Activated CD4-positive, alpha-beta T cell treated with anti-CD3 and anti-CD28 coated beads for 4 hours (primary cell): Measurements from ENCODE around the gene CD1D.
"Not testable (repeated sequence)": the region's sequence is repeated elsewhere in the genome, so short reads cannot be mapped to it uniquely, and the experiment has no call there.

ENCODE experiments used
- DNase-seq, 2 donors: peaks; one replicate each; pipeline ENCODE4 v3.0.0-alpha.2; 2020

Gene CD1D

DNA sequence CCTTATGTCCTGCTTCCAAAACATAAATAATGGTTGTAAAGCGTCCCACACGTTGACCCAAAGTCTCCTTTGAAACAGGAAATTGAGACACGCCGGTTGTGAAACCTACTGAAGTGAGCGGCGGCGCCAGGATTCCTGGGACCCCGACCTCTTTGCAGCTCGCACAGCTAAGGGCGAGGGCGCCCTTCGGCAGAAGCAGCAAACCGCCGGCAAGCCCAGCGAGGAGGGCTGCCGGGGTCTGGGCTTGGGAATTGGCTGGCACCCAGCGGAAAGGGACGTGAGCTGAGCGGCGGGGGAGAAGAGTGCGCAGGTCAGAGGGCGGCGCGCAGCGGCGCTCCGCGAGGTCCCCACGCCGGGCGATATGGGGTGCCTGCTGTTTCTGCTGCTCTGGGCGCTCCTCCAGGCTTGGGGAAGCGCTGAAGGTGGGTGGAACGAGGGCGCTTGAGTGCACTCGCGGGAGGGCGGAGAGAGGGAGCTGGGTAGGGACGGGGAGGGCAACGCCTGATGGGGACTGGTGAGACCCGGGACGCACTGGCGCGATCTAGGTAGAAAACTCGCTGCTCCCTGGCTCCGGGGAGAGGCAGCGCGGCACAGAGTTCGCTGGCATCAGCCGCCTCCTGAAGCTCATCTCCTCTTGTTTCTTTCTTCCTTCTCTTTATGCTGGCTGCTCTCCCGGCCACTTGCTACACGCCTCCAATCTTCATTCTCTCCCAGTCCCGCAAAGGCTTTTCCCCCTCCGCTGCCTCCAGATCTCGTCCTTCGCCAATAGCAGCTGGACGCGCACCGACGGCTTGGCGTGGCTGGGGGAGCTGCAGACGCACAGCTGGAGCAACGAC is at the start of gene CD1D:
Gene CD1D, plus strand, starts transcription at position 155 of the 836 bp plus-strand sequence. Its CDS starts 207 bp downstream, at position 362.
- DNase-seq: no peak

DNA sequence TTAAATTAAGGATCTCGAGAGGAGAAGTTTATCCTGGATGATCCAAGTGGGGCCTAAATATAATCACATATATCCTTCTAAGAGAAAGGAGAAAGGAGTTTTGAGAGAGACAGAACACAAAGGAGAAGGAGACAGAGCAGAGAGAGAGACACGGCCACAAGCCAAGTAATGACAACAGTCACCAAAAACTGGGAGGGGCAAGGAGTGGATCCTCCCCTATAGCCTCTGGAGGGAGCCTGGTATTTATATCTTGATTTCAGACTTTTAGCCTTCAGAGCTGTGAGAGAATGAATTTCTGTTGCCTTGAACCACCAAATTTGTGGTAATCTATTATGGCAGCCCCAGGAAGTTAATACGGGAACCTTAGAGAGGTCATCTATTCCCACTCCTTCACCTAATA is 49.5 kb upstream of the CD1D start:
- no peak for DNase-seq

DNA sequence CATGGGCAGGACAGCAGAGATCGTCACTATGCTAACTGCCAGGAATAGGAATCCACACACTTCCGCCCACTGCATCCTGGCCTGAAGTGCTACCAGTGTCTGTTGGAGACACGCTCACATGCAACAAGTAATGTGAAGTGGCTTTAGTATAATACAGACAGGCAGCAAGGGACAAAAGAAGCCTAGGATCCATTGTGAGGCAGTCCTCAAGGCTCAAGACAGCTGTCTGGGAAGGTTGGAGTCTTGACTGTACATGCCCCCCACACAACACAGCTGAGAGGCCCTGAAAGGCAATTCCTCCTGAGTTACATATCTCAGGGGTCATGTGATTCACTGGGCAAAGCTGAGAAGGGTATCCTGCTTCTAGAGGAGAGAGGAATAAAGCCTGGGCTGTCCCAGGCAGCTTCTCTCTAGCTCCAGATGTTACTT is 39.9 kb upstream of the CD1D start:
- DNase-seq: no peak

DNA sequence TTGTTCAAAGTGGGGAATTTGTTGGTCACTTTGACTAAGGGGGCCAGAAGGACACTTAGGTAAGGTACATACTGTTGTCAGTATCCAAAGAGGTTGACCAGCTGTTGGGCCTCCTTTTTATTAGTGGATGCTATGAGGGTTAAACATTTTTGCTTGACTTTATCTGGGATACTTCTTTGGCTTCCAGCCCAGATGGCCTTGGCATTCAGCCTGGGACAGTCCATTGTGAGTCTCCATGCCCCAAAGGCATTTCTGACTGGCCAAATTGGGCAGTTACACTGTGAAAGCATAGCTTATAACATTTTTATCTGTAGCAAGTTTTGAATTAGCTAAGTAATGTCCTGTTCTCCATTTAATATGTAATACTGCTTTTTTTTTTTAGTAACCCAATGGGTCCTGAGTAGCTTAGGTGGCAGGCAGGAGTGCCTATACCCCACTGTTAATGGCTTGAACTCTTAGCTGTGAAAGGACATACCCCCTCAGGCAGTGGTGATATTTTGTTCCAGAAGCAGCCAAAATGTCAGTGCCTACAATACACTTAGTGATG is 35.4 kb upstream of the CD1D start:
- DNase-seq: no peak

DNA sequence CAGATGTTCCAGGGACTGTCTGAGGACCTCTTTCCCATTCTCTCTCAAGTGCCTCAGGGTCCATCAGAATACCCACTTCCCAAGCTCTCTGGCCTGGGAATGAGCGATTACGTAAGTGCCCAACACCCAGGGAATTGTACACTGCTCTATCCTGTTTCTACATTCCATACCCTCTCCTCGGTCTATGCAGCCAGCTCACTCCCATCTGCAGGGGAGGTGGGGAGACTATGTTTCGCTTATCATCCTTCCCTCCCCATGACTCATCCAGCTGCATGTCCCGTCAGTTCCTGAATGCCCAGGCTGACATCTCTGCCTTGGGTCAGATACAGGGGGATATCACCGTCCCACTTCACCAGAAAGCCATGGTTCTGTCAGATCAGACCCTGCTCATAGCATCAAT is 34.5 kb upstream of the CD1D start:
- no peak for DNase-seq

DNA sequence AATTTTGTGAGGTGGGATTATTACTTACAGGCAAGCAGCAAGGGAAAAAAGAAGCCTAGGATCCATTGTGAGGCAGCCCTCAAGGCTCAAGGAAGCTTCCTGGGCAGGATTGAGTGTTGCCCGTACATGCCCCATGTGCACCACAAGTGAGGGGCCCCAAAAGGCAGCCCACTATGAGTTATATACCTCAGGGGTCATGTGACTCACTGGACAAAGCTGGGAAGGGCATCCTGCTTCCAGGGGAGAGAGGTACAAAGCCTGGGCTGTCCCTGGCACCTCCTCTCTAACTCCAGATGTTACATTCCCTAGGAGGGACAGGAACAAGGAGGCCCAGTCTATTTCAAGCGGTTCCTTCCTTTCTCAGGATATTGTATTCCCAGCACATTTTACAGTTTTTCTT is 34.0 kb upstream of the CD1D start:
- no peak for DNase-seq

DNA sequence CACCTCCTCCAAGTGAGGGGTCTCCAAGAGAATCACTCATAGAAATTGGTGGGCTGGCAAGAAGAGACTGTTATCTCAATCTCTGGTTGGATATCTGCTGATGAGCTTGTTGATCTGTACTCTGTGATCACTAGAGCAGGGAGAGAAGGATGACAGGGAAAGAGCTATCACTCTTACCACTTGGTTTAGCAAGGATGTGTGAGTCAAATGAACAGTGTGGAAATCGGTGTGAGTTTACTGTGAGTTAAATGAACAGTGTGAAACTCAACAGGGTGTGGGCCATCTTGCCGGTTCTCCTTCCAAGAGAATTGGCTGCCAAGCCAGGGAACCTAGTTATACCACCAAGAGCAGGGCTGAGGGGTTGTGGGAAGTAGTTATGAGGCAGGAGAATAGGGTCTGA is 33.3 kb upstream of the CD1D start:
- DNase-seq: no peak

DNA sequence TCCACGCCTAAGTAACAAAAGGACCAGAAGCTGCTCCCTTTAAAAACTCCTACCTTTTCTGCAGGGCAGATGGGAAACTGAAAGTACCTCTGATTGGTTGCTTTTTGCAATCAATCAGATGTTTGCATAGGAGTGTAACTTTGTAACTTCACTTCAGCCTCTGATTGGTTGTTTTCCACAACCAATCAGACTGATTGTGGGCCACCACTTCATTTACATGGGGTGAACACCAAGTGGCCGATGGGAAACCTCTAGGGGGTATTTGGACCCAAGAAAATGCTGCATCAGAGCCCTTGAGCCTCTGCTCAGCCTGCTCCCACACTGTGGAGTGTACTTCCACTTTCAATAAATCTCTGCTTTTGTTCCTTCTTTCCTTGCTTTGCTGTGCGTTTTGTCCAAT is 32.8 kb upstream of the CD1D start:
- no peak for DNase-seq

DNA sequence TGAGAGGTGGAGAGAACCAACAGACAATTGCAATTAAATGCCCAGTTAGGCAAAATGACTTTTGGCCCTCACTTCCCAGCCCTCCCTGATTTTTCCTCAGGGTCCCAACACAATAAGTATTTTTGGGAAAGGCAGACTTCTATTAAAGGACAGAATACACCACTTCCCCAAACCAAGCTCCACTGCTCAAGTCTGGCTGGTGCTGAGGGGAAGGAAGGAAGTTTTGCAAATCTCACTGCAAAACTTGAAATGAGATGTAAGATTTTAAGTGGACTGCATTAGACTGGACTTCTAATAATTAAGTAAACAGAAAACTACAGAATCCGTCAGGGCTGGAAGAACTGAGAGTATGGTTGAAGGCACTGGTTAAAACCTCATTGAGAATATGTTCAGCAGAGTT is 32.2 kb upstream of the CD1D start:
- no peak for DNase-seq

DNA sequence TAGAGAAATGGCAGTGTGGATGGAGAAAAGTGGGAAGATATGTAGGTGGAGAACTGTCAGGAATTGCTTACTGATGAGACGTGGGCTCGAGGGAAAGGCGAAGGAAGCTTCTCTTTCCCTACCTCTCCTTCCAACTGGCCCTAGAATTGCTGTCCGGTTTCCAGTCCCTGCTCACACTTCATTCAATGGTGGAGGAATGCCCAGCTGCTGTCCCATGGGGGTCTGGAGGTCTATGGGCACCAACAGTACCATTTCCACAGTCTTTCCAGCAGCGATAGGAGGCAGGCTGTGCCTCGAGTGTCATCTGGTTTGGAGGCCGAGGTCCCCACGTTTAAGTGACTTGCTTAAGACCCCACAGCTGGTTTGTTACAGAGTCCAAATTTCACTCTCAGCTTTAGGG is 31.5 kb upstream of the CD1D start:
- DNase-seq: no peak

DNA sequence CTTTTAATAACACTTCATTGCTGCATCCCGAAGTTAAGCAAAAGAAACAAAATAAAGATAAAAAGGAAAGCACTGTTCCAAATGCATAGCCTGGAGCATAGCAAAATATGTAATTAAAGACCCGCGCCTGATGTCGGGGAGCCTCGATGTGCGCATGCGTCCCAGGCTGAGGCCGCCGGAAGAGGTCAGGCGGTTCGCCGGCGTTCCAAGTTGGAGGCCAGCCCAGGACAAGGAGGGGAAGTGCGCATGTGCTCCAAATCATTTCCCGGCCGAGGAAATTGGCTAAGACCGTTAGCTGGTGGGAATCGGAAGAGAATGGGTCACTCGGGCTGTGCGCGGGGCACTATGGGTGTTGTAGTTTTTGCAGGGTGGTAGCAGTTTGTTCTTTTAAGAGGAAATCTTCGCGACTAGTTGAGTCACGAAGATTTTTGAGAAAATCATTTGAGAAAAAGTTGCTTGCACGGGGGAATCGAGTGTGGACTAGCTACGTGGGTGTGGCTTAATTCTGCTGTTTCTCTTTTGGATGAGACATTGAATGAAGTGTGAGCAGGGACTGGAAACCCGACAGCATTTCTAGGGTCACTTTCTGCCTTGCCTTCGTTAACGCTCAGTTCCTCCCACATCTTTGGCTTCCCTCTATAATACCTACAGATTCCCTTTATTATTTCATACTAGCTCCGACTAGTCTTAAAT is 31.0 kb upstream of the CD1D start:
- DNase-seq: peak; percentile 48 to 60

DNA sequence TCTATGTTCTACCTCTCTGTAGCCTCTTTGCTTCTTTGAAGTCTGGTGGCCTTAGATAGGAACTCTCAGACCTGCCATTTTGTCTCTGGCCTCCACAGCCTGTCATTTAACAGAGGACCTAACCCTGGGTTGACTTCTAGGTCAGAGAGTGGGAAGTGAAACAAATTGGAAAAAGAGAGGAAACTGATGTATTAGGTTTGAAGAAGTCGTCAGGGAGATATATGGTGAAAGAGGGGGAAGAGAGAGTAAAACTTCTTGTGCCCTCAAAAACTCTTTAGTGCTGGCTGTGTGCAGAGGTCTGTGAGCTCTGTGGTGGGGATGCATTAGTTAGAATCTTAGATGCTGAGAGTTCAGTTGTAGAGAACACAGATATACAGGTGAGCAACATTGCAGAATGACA is 30.2 kb upstream of the CD1D start:
- no peak for DNase-seq

DNA sequence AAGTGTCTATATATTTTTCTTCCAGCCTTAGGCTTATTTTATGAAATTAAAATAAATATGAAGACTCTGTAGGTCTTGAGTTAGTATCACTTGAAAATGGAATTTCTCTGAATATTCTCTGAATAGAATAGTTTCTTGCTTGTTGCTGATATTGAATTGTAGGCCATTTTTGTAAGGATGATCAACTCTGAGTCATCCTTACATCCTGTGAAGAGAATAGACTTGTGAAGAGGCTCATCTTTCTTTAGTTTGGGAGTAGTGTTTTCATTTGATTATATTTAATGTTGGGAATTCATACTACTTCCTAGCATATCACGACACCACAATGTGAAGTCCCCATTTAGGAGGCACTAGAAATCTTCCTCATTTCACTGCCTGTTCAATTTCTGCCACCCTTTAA is 27.5 kb upstream of the CD1D start:
- no peak for DNase-seq

DNA sequence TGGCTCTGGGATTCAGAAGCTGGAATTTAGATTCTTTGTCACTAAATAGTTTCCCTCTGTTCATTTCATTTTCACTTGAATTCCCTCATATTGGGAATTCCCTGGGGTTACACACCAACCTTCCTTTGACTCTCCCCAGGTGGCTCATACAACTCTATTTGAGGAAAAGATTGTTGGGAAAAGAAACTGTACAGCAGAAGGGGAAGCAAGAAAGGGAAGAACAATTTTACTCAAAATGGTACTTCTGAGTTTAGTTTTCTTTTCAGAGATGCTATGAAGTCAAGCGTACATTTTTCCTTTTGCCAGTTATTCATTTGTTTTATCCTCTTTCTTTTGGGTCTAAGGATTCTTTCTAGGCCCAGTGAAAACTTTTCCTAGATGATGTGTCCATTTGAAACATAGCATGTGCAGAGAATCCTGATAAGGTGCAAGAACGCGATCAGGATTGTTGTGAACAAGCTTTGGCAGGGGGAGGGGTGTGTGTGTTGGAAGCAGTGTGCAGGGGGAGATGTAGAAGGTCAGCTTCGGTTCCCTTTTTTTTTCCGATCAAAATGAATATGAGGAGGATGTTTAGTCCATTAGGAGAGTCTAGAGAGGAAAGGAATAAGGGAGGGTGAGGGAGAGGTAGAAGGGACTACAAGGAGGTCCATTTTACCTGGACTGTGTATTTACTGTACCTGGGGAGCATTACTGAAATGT is 26.8 kb upstream of the CD1D start:
- no peak for DNase-seq

DNA sequence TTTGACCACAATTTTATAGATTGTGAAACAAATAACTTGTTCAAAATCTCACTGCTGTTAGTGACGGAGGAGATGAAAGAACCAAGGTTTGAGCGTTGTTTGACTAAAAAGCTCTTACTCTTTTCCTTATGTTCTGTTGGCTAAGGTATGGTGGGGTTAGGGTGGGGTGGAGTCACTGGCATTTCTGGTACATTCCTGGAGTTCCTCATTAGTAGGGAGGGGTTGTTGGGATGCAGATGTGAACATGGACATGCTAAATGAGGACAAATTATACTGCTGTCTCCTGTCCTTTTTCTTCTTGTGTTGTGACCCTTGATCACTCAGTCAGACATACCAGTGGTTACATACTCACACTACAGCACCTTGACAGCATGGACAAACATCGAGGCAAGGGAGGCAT is 26.2 kb upstream of the CD1D start:
- no peak for DNase-seq

DNA sequence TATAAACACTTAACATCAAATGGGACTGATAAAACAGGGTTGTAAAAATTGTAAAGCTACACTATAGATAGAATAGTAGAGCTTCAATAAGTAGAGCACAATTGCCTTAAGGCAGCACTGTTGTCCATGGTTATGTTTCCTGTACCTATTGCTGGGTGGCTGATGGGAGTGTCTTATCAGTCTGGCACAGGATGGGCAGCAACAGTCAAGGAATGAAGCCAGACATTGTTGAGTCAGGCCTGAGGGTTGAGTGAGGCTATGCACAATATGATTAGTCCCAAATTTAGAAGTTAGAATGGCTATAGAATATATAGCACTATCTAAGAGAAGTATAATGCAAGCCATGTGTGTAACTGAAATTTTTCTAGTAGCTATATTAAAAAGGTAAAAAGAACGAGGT is 25.0 kb upstream of the CD1D start:
- no peak for DNase-seq

DNA sequence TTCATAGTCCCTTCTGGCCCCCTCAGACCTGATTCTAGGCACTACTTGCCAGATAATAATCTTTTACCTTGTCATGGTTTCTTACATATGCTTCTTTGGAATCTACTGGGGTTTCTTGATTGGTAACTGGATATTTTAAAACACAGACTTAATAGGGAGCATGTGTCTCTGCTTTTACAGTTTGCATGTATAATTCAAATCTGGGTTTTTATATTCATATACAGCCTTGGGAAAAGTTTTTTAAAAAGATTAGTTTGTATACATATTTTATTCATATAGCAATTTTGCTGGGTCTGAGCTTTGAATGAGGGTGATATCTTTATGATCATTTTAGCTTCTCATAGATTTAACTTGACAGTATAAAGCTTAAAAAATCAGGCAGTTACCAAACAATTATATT is 21.1 kb upstream of the CD1D start:
- no peak for DNase-seq

DNA sequence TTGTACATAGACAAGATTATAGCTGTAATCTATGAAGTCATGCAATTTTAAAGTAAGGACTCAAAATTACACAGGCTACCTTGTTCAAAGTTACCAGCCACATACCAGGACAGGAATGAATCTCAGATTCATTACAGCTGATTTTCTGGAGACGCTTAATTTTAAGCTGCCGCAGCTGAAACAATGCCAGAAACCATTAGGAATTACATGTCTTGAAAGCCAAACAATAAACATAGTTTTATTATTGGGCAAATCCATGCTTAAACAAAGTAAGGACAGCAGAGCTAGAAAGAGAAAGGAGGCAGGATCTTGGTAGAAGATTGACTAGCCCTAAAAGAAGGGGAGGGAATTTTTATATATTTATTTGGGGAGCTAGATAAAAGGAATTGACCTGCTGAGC is 19.2 kb upstream of the CD1D start:
- no peak for DNase-seq

DNA sequence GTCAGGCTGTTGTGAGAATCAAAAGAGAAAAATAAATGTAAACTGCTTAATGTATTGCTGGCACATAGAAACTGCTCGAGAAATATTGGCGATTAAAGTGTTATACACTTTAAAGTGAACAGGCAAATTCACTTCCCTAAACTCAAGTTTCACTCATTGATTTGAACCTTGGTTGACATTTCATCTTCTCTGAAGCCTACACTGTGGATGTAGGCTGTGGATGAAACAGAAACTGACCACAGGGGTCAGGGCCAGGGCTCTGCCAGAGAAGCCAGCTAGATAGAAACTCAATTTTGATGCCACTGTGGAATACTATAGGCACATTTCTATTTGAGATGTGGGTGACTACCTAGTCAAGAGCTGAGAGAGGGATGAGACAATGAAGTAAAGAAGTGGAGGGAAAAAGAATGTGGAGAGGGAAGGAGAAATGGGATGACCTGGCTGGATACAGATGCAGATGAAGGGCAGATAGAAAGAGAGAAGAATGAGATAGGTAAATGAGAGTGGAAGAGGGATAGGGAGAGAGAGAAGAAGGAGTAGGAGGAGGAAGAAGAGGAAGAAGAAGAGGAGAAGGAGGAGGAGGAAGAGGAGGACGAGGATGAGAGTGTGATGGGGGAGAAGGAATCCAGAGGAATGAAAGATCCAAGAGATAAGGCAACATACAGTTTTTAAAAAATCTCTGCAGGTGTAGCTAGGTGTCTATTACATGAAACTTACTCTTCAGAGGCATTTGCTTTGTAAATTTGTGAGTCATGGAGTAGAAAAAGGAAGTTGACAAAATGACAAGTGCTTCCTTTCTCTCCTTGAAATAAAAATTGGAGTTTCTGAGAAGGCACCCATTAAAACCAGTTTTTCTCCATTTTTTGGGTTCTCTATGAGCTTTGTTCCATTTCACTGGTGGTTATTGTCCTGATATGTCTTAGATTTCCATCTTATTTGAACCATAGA is 17.4 kb upstream of the CD1D start:
- no peak for DNase-seq

DNA sequence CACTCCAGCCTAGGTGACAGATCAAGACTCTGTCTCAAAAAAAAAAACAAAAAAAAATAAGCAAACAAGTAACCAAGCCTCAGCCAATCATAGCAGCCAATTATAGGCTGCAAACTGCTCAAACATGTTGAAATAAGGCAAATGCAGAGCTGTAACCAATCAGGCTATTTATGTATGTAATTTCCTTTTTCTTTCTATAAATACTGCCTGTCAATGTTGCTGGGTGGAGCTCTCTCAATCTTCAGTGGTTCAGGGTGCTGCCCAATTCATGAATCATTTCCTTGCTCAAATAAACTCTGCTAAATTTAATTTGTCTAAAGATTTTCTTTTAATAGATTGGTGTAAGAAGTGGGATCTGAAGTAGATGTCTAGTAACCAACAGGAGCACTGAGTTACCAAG is 11.6 kb upstream of the CD1D start:
- no peak for DNase-seq

DNA sequence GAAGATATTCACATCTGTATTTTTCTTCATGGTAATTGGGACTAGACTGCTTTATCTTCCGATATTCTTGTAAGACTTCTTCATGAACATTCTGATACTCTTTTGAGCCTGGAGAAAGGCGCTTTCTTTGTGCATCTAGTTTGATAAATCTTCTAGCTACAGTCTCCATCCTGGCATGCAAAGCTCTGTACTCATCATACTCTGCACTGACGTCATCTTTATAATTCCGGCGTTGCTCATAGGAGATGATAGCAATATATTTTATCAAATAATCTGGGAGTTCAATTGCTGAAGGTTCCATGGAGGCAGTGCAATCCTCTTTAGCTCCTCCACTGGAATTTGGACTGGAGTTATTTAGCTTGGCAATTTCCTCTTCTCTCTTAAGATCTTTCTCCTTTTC is 4.8 kb upstream of the CD1D start:
- not testable (repeated sequence) for DNase-seq

DNA sequence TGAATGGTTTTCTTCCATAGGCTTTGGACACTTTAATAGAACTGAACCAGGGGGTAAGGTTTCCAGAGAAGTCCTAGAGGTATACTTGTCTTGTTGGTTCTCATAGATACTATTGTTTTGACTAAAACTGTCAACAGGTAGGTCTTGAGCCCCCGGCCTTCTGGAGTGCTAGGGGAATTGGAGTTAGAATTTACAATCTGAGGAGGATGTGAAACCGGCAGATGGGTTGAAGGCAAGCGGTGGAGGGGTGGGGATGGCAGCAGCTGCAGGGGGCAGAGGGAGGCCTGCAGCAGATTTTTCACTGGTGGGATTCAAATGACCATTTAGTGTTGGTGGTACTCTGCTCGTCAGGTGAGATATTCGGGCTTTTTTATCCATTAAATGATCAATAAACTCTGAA is 4.3 kb upstream of the CD1D start:
- no peak for DNase-seq
